ENCODE results near the gene XAF1. TPM values are rescaled to one million over a fixed set of nuclear protein-coding genes. Genes with fewer than 3 reads are reported as not detected.

The XAF1 gene
- total and polyA plus RNA-seq, 2 donors (not counting 1 experiment from before 2014, with no cell fraction given) = 3.2 to 98.9 TPM

DNA sequence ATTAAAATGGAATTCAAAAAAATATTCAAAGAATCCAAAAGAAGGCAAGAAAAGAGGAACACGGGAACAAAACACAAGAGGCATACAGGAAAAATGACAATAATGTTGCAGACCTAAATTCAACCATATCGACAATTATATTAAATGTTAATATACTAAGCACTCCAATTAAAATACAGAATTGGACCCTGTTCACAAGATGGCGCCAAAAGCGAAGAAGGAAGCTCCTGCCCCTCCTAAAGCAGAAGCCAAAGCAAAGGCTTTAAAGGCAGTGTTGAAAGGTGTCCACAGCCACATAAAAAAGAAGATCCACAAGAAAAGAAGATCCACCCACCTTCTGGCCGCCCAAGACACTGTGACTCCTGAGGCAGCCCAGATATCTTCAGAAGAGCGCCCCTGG lies 6.3 kb upstream of the XAF1 start:
- no peak overlapping the region for H2AFZ ChIP-seq (ENCODE audit: low read length)

DNA sequence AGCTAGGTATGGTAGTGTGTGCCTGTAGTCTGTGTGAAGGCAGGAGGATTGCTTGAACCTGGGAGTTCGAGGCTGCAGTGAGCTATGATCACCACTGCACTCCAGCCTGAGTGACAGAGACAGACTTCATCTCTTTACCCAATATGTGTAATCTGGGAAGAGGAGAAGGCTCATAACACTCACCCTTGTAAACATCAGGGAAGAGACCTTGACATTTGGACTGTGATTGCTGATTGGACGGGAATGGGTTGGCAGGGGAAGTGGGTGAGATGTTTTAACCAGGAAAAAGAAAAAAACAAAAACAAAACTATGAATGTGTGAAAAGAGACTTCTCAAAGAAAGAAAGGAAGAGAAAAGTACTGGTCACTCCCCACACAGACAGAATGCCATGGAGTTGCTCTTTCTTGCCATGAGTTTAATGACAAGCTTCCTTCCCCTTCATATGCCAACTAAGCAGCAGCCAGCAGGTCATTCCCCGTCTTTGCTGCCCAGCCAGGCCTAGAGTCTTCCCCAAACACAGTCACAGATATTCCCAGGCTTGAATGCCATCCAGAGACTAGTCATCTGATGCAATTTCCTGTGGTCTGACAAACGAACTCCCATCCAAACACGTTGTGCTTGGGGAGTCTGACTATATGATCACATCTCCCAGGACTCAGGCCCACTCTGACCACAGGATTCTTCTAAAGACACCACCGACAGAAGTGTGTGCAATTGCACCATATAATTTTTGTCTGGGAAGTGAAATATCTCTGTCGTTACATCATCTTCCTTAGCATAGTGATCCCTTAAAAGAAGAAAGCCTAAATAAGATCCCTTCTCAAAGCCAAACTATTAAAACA lies 3.6 kb upstream of the XAF1 start:
- H3K27me3 ChIP-seq (ENCODE audit: control insufficient read depth, insufficient read depth, low read length) = no peaks in the 10 kb centered on the region
- peak overlapping the region; percentile 64 for H3K4me2 ChIP-seq (ENCODE audit: extremely low read depth, insufficient read depth, low read length)
- peak overlapping the region; percentile 48 for H2AFZ ChIP-seq (ENCODE audit: low read length)
- no peak overlapping the region for H3K9ac ChIP-seq (ENCODE audit: insufficient read depth, low read length)
- H3K9me3 ChIP-seq (ENCODE audit: control insufficient read depth, insufficient read depth, low read depth, low read length) = no peaks in the 10 kb centered on the region
- H3K4me1 ChIP-seq (ENCODE audit: control insufficient read depth, extremely low read depth, insufficient read depth, low read length) = peaks cover 27% of the 10 kb centered on the region
- H3K4me3 ChIP-seq (replicated peaks in 1 of 4; ENCODE audit: control extremely low read depth in 1 of 4, insufficient read depth in 1 of 4, low read depth in 3 of 4, low read length in 4 of 4) = no peak overlapping the region
- no peaks in the 10 kb centered on the region for H4K20me1 ChIP-seq (ENCODE audit: control insufficient read depth, extremely low read depth, insufficient read depth, low read length)
- no peaks in the 10 kb centered on the region for H3K36me3 ChIP-seq (ENCODE audit: control insufficient read depth, insufficient read depth, low read length)
- H3K79me2 ChIP-seq (ENCODE audit: control insufficient read depth, insufficient read depth, low read length) = no peaks in the 10 kb centered on the region
- TF ChIP-seq, protein P1, sequence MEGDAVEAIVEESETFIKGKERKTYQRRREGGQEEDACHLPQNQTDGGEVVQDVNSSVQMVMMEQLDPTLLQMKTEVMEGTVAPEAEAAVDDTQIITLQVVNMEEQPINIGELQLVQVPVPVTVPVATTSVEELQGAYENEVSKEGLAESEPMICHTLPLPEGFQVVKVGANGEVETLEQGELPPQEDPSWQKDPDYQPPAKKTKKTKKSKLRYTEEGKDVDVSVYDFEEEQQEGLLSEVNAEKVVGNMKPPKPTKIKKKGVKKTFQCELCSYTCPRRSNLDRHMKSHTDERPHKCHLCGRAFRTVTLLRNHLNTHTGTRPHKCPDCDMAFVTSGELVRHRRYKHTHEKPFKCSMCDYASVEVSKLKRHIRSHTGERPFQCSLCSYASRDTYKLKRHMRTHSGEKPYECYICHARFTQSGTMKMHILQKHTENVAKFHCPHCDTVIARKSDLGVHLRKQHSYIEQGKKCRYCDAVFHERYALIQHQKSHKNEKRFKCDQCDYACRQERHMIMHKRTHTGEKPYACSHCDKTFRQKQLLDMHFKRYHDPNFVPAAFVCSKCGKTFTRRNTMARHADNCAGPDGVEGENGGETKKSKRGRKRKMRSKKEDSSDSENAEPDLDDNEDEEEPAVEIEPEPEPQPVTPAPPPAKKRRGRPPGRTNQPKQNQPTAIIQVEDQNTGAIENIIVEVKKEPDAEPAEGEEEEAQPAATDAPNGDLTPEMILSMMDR (conservative IDR thresholded peaks at IDR 0.05 in 1 of 2, IDR thresholded peaks at IDR 0.05 in 1 of 2; ENCODE audit: low read depth in 1 of 2, low read length in 2 of 2) = no peak
- TF ChIP-seq EZH2 (IDR thresholded peaks at IDR 0.05; ENCODE audit: low read length, missing control alignments) = no peak
- DNase-seq (ENCODE audit: low read depth in 2 of 2) = peak; percentile 98 to 100
- peak overlapping the region; percentile 96 for H3K27ac ChIP-seq (ENCODE audit: insufficient read depth, low read length)

More for the DNA sequence above, 6.3 kb upstream of the XAF1 start:
- H3K9ac ChIP-seq (ENCODE audit: insufficient read depth, low read length) = no peak overlapping the region
- DNase-seq (ENCODE audit: low read depth in 2 of 2) = peak in 1 of 2 donors; percentile 9
- TF ChIP-seq EZH2 (IDR thresholded peaks at IDR 0.05; ENCODE audit: low read length, missing control alignments) = no peak
- TF ChIP-seq, protein P1 (conservative IDR thresholded peaks at IDR 0.05 in 1 of 2, IDR thresholded peaks at IDR 0.05 in 1 of 2; ENCODE audit: low read depth in 1 of 2, low read length in 2 of 2) = no peak
- H3K4me3 ChIP-seq (replicated peaks in 1 of 4; ENCODE audit: control extremely low read depth in 1 of 4, insufficient read depth in 1 of 4, low read depth in 3 of 4, low read length in 4 of 4) = no peak overlapping the region
- no peaks in the 10 kb centered on the region for H3K36me3 ChIP-seq (ENCODE audit: control insufficient read depth, insufficient read depth, low read length)
- H3K27ac ChIP-seq (ENCODE audit: insufficient read depth, low read length) = no peak overlapping the region
- H3K4me1 ChIP-seq (ENCODE audit: control insufficient read depth, extremely low read depth, insufficient read depth, low read length) = peaks cover 17% of the 10 kb centered on the region
- no peaks in the 10 kb centered on the region for H3K27me3 ChIP-seq (ENCODE audit: control insufficient read depth, insufficient read depth, low read length)
- no peaks in the 10 kb centered on the region for H4K20me1 ChIP-seq (ENCODE audit: control insufficient read depth, extremely low read depth, insufficient read depth, low read length)
- H3K79me2 ChIP-seq (ENCODE audit: control insufficient read depth, insufficient read depth, low read length) = no peaks in the 10 kb centered on the region
- H3K9me3 ChIP-seq (ENCODE audit: control insufficient read depth, insufficient read depth, low read depth, low read length) = no peaks in the 10 kb centered on the region
- no peak overlapping the region for H3K4me2 ChIP-seq (ENCODE audit: extremely low read depth, insufficient read depth, low read length)

DNA sequence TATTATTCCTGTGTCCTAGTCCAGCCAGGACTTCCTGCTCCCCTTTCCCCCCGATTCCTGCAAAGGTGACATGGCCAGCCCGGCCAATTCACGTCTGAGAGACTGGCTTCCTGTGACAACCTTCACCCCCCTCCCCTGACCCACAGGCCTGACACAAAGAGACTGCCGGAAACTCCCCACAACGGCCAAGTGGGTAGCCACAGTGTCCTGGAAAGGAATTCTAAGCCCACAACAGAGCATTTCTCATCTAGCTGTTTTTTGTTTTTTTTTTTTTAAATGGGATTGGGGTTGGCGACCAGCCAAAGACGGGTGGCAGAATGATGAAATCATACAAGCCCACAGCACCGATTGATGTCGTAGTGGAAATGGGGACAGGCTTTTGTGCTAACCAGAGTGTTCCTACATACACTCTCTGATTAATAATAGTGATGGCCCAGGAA lies 2.8 kb upstream of the XAF1 start:
- Histone ChIP-seq H3K4me1 (ENCODE audit: control insufficient read depth, extremely low read depth, insufficient read depth, low read length) (peaks cover 27% of the 10 kb centered on the region), H2AFZ (ENCODE audit: low read length) (no peak overlapping the region), H3K27ac (ENCODE audit: insufficient read depth, low read length) (peak overlapping the region; percentile 96), H3K4me2 (ENCODE audit: extremely low read depth, insufficient read depth, low read length) (peak overlapping the region; percentile 64), H3K9me3 (ENCODE audit: control insufficient read depth, insufficient read depth, low read depth, low read length) (no peaks in the 10 kb centered on the region), H3K79me2 (ENCODE audit: control insufficient read depth, insufficient read depth, low read length) (no peaks in the 10 kb centered on the region), H3K4me3 (replicated peaks in 1 of 4; ENCODE audit: control extremely low read depth in 1 of 4, insufficient read depth in 1 of 4, low read depth in 3 of 4, low read length in 4 of 4) (peak overlapping the region in 1 of 4 experiments; percentile 8), H3K27me3 (ENCODE audit: control insufficient read depth, insufficient read depth, low read length) (no peaks in the 10 kb centered on the region), H3K9ac (ENCODE audit: insufficient read depth, low read length) (peak overlapping the region; percentile 44), H3K36me3 (ENCODE audit: control insufficient read depth, insufficient read depth, low read length) (no peaks in the 10 kb centered on the region), H4K20me1 (ENCODE audit: control insufficient read depth, extremely low read depth, insufficient read depth, low read length) (no peaks in the 10 kb centered on the region)
- TF ChIP-seq EZH2 (IDR thresholded peaks at IDR 0.05; ENCODE audit: low read length, missing control alignments) = no peak
- TF ChIP-seq, protein P1 (conservative IDR thresholded peaks at IDR 0.05 in 1 of 2, IDR thresholded peaks at IDR 0.05 in 1 of 2; ENCODE audit: low read depth in 1 of 2, low read length in 2 of 2) = no peak
- peak; percentile 69 to 94 for DNase-seq (ENCODE audit: low read depth in 2 of 2)

Measured in fibroblast of lung (primary cell).